ENCODE data around the gene KLRG1.

The KLRG1 gene

DNA sequence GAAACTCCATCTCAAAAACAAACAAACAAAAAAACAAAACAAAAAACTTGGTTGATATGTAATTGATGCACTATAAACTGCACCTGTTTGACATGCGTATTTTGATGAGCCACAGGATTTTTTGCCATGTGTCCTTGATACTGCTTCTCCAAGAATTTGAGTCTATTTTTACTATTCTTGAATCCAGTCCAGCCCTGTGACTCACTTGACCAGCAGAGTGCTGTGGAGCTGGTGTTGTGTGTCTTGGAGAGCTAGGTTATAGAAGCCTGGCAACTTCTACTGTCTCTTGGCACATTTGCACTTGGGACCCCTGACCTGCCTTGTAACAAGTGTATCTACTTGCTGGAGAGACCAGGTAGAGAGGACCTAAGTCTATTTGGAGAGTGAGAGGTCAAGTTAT lies 52.0 kb downstream of the KLRG1 start:
- POLR2A ChIA-PET: no interaction called here
- TF ChIP-seq, protein P1, sequence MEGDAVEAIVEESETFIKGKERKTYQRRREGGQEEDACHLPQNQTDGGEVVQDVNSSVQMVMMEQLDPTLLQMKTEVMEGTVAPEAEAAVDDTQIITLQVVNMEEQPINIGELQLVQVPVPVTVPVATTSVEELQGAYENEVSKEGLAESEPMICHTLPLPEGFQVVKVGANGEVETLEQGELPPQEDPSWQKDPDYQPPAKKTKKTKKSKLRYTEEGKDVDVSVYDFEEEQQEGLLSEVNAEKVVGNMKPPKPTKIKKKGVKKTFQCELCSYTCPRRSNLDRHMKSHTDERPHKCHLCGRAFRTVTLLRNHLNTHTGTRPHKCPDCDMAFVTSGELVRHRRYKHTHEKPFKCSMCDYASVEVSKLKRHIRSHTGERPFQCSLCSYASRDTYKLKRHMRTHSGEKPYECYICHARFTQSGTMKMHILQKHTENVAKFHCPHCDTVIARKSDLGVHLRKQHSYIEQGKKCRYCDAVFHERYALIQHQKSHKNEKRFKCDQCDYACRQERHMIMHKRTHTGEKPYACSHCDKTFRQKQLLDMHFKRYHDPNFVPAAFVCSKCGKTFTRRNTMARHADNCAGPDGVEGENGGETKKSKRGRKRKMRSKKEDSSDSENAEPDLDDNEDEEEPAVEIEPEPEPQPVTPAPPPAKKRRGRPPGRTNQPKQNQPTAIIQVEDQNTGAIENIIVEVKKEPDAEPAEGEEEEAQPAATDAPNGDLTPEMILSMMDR (IDR thresholded peaks at IDR 0.05; ENCODE audit: insufficient read depth, low read length, missing control alignments): no peak
- CTCF ChIA-PET: interaction anchor here (0.6 to 2.6 kb wide), 9 partner anchors 8 to 497 kb away, joined by 3 to 13 read pairs (median 5); no protein-coding TSS in a partner anchor
- DNase-seq (ENCODE audit: low read depth, low spot score): no peak
- H3K4me3 ChIP-seq (ENCODE audit: low read depth, low read length): no peak overlapping the region

DNA sequence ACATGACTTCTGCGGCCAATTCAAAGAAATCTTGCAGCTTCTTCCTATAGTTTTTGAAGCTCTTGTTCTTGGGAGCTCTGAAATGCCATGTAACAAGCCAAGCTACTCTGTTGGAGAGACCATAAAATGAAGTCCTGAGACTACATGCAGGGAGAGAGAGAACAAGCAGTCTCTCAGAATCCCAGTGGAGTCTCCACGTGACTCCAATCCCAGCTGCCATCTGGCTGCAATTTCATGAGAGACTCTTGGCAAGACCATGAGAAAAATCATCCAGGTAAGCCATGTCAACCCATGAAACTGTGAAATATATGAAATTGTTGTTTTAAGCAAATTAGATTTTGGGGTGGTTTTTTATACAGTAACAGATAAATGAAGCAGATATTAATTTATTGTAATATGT lies 54.4 kb downstream of the KLRG1 start:
- no peak overlapping the region for H3K4me3 ChIP-seq (ENCODE audit: low read depth, low read length)
- TF ChIP-seq, protein P1 (IDR thresholded peaks at IDR 0.05; ENCODE audit: insufficient read depth, low read length, missing control alignments): no peak
- POLR2A ChIA-PET: no interaction called here
- CTCF ChIA-PET: no interaction called here
- DNase-seq (ENCODE audit: low read depth, low spot score): no peak

DNA sequence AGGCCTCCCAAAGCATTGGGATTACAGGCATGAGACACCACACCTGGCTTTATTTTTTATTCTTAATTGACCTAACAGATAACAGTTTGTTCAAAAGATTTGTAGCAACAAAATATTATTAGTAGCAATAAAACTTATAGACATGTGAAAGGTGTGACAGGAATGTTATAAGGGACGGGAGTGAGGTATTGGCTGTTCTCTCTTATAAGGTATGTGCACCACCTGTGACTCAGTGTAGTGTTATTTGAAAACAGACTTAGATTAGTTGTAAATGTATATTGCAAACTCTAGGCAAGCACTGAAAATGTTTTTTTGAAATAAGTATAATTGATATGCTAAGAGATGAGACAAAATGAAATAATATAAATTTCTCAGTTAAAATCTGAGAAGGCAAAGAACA lies 57.8 kb downstream of the KLRG1 start:
- CTCF ChIA-PET: interaction anchor here (0.7 to 4.9 kb wide), 5 partner anchors 9 to 503 kb away, joined by 3 to 60 read pairs (median 6); no protein-coding TSS in a partner anchor
- TF ChIP-seq, protein P1 (IDR thresholded peaks at IDR 0.05; ENCODE audit: insufficient read depth, low read length, missing control alignments): no peak
- H3K4me3 ChIP-seq (ENCODE audit: low read depth, low read length): no peak overlapping the region
- DNase-seq (ENCODE audit: low read depth, low spot score): no peak
- POLR2A ChIA-PET: no interaction called here

DNA sequence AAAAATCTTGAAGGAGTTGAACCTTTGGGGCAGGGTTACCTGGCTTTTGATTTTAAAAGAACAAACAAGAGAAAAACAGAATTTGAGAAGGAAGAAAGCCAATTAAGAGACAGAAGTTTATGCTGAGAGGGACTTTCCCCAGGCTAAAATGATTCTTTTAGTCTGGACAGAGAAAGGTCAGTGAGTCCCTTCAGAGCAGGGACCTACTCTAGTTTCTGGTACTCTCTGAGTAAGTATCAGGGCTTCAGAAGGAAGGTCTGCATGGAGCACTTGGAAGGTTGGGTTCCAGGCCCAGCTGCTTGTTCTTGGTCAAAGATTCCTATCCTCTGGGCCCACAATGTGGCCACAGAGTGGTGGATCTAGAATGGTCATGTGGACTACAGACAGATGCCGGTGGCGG lies 59.6 kb downstream of the KLRG1 start:
- ChIA-PET POLR2A (no interaction called here), CTCF (interaction anchor here (0.8 to 4.9 kb wide), 27 partner anchors 7 to 559 kb away, joined by 3 to 60 read pairs (median 5); partner anchors contain the start of genes KLRB1 and M6PR)
- no peak for DNase-seq (ENCODE audit: low read depth, low spot score)
- H3K4me3 ChIP-seq (ENCODE audit: low read depth, low read length): no peak overlapping the region
- TF ChIP-seq, protein P1 (IDR thresholded peaks at IDR 0.05; ENCODE audit: insufficient read depth, low read length, missing control alignments): no peak

DNA sequence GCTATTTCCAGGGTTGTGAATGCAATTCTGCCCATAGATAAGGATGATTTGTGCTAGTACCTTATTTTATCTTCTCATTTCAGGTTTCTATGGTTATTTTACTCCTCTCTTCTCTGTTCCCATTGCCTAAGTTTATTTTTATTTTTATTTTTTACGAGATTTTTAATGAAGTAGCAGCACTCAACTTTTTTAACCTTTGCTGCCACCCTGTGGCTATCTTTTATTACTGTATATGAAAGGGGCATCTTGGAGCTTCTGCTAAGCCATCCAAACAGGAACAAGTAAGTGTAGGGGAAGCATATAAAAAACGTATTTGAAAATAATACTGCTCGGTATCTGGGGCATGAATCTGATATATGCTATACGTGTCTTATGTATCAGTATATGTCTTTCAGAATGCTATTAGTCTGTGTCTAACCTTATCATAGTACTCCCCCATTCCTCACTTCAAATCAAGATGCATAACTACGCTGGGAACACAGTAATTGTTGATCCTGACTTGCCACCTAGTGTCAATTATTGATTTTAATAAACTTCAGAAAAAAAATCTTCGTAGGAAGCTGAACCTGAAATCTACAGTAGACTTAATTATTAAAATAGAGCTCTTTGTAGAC lies 60.3 kb downstream of the KLRG1 start:
- POLR2A ChIA-PET: no interaction called here
- CTCF ChIA-PET: interaction anchor here (0.8 to 4.9 kb wide), 29 partner anchors 8 to 558 kb away, joined by 3 to 60 read pairs (median 5); partner anchors contain the start of genes KLRB1 and M6PR
- no peak overlapping the region for H3K4me3 ChIP-seq (ENCODE audit: low read depth, low read length)
- DNase-seq (ENCODE audit: low read depth, low spot score): no peak
- TF ChIP-seq, protein P1 (IDR thresholded peaks at IDR 0.05; ENCODE audit: insufficient read depth, low read length, missing control alignments): no peak

DNA sequence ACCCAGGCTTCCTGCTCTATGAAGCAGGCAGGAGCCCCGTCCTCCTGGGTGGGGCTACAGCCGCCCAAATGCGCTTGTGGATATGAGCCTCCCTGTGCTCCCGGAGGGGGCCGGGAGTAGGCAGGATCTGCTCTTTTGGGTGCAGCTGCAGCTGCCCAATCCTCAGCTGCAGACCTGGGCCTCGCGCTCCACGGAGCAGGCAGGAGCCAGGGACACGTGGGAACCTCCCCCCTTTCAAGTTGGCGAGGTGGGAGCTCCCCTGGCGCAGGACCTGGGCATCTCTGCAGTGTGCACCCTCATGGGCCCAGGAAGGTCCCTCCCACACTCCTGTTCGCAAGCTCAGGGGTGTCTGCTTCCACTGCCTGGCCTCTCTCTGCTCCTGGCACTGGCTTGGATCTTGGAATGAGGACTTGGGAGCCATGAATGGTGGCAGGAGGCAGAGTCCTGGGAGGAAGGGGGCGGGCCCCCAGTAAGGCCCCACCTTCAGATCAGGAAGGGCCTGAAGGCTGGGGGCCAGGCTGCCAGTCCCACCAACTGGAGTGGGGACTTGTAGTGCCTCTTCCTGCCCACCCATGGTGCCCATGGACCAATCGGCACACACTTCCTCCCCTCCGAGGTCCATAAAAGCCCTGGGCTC lies 61.3 kb downstream of the KLRG1 start:
- ChIA-PET POLR2A (no interaction called here), CTCF (interaction anchor here (0.8 to 4.9 kb wide), 17 partner anchors 8 to 514 kb away, joined by 3 to 60 read pairs (median 7); no protein-coding TSS in a partner anchor)
- no peak for DNase-seq (ENCODE audit: low read depth, low spot score)
- H3K4me3 ChIP-seq (ENCODE audit: low read depth, low read length): no peak overlapping the region
- TF ChIP-seq, protein P1 (IDR thresholded peaks at IDR 0.05; ENCODE audit: insufficient read depth, low read length, missing control alignments): no peak

All from AG04449 (cell line).